ENCODE data around the gene ITPKA. TPM values are rescaled to one million over a fixed set of nuclear protein-coding genes. Genes with fewer than 3 reads are reported as not detected.
"Not testable (repeated sequence)": the region's sequence is repeated elsewhere in the genome, so short reads cannot be mapped to it uniquely, and the experiment has no call there.

The ITPKA gene
- total RNA-seq (under 1 TPM; 0.20 to 0.29 TPM), total RNA-seq (0.12 to 0.53 reads per million in 2 donors)

DNA sequence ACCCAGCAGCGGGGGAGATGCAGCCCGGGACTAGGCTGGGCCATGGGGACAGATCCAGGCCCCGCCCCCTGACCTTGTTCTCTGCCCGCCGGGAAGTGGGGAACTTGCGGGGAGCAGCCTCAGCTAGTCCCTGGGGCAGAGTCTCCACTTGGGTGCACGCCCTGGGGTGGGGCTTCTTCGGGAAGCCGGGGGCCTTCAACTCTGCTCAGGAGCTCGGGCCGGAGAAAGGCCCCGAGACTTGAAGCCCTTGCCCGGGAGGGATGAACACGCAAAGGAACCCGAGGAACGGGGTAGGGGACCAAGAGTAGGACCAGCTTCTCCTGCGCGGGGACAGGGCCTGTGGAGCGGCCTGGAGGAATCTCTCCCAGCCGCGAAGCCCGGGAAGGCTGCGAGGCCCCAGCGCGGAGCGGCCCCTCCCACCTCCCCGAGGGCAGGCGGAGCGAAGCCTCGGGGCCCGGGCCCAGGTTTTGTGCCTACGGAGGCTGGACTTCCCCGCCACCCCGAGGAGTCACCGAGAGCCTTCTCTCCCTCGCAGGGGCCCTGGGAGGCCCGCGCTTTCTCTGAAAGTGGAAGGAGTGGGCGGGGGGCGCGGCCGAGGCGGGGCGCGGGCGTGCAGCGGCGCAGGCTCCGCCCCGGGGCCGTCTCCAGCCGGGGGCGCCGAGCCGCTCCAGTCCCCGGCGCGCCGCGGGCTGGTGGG is at the start of gene ITPKA:
Gene ITPKA (plus strand): TSS at position 670 of the 697 bp plus-strand sequence. CDS start 54 bp downstream, outside the sequence.
- Mint-ChIP-seq H3K4me3 (peak within 1 kb of the TSS; percentile 91), H3K4me1 (peaks cover 22% of the 10 kb centered on the region), H3K27me3 (peaks cover 10% of the 10 kb centered on the region), H3K27ac (peak within 1 kb of the TSS; percentile 51), H3K36me3 (ENCODE audit: low read depth) (no peaks in the 10 kb centered on the region)
- ATAC-seq: peak; percentile 84
- peak; percentile 56 to 75 (median 74) for DNase-seq
- no peaks in the 10 kb centered on the region for H3K9me3 ChIP-seq (ENCODE audit: control insufficient read depth, low read length, poor library complexity, severe bottlenecking)

GRCh38 chr15:41445399-41445798 is 48.3 kb upstream of the ITPKA start:
- DNase-seq: no peak
- H3K27me3 Mint-ChIP-seq: no peaks in the 10 kb centered on the region
- ATAC-seq: no peak
- peaks cover 2% of the 10 kb centered on the region for H3K36me3 Mint-ChIP-seq (ENCODE audit: low read depth)
- H3K4me1 Mint-ChIP-seq: peaks cover 12% of the 10 kb centered on the region
- H3K9me3 ChIP-seq (ENCODE audit: control insufficient read depth, low read length, poor library complexity, severe bottlenecking): no peaks in the 10 kb centered on the region
- H3K27ac Mint-ChIP-seq: no peak overlapping the region
- H3K4me3 Mint-ChIP-seq: no peak overlapping the region

- H3K9me3 ChIP-seq (ENCODE audit: control insufficient read depth, low read length, poor library complexity, severe bottlenecking): no peaks in the 10 kb centered on the region
- peaks cover 9% of the 10 kb centered on the region for H3K36me3 Mint-ChIP-seq (ENCODE audit: low read depth)
- H3K27ac Mint-ChIP-seq: no peak overlapping the region
- ATAC-seq: no peak
- no peak overlapping the region for H3K4me3 Mint-ChIP-seq
- DNase-seq: no peak
- no peaks in the 10 kb centered on the region for H3K27me3 Mint-ChIP-seq
- peaks cover 14% of the 10 kb centered on the region for H3K4me1 Mint-ChIP-seq
These were observed 31.4 kb upstream of the ITPKA start for GRCh38 chr15:41462084-41462795.

DNA sequence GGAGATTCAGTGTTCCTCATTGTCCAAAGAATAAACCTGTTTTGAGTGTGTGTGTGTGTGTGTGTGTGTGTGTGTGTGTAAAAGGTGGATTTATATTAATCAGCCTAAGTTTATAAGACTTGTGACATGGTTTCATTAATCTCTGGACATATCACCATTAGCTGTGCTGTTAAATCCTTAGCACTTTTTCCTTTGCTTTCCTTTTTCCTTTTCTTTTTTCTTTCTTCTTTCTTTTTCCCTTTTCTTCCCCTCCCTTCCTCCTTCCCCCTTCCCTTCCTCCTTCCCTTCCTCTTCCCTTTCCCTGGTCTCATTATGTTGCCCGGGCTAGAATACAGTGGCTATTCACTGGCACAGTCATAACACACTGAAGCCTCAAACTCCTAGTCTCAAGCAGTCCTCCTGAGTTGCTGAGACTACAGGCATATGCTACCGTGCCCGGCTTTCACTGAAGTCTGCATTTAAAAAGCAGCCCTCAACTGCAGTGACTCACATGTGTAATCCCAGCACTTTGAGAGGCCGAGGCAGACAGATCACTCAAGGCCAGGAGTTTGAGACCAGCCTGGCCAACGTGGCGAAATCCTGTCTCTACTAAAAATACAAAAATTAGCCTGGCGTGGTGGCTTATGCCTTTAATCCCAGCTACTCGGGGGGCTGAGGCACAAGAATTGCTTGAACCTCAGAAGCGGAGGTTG is 28.6 kb upstream of the ITPKA start:
- peaks cover 5% of the 10 kb centered on the region for H3K36me3 Mint-ChIP-seq (ENCODE audit: low read depth)
- no peak overlapping the region for H3K4me3 Mint-ChIP-seq
- no peaks in the 10 kb centered on the region for H3K27me3 Mint-ChIP-seq
- no peak overlapping the region for H3K27ac Mint-ChIP-seq
- DNase-seq: no peak
- H3K9me3 ChIP-seq (ENCODE audit: control insufficient read depth, low read length, poor library complexity, severe bottlenecking): no peaks in the 10 kb centered on the region
- peaks cover 14% of the 10 kb centered on the region for H3K4me1 Mint-ChIP-seq
- ATAC-seq: no peak

DNA sequence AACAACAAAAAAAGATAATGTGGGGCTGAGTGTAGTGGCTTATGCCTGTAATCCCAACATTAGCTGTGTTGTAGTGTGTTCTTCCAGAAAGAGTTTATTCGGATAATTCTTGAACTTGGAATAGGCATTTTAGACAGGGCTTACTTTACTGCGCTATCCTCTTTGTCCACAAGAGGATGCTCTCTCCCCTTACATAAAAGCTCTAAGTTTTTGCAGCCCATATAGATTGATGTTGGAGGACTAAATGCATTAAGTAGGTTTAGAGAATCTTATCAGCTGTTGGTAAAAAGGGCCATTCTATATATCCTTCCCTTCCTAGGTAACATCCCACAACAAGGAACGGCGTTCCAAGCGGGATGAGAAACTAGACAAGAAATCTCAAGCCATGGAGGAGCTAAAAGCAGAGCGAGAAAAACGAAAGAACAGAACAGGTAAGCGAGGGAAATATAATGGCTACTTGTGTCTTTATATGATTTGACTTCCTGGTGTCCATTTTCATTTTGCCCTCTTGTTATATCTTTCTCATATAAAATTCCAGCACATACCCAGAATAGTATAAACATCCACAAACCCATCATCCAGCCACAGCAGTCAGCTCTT is 27.8 kb upstream of the ITPKA start:
- ATAC-seq: peak; percentile 85

GRCh38 chr15:41466711-41467110 is 27.0 kb upstream of the ITPKA start:
- H3K36me3 Mint-ChIP-seq (ENCODE audit: low read depth): peaks cover 7% of the 10 kb centered on the region

More for the DNA sequence above, 27.8 kb upstream of the ITPKA start:
- no peak overlapping the region for H3K4me3 Mint-ChIP-seq
- peaks cover 7% of the 10 kb centered on the region for H3K36me3 Mint-ChIP-seq (ENCODE audit: low read depth)
- H3K27ac Mint-ChIP-seq: no peak overlapping the region
- no peak for DNase-seq
- H3K27me3 Mint-ChIP-seq: no peaks in the 10 kb centered on the region
- no peaks in the 10 kb centered on the region for H3K9me3 ChIP-seq (ENCODE audit: control insufficient read depth, low read length, poor library complexity, severe bottlenecking)
- peaks cover 14% of the 10 kb centered on the region for H3K4me1 Mint-ChIP-seq

GRCh38 chr15:41469644-41470043 is 24.0 kb upstream of the ITPKA start:
- H3K27me3 Mint-ChIP-seq; H3K4me1 Mint-ChIP-seq; DNase-seq; H3K4me3 Mint-ChIP-seq; H3K36me3 Mint-ChIP-seq (ENCODE audit: low read depth); ATAC-seq; H3K9me3 ChIP-seq (ENCODE audit: control insufficient read depth, low read length, poor library complexity, severe bottlenecking): not testable (repeated sequence)
- peak overlapping the region; percentile 57 for H3K27ac Mint-ChIP-seq

More at GRCh38 chr15:41466711-41467110, 27.0 kb upstream of the ITPKA start:
- peaks cover 14% of the 10 kb centered on the region for H3K4me1 Mint-ChIP-seq
- no peaks in the 10 kb centered on the region for H3K9me3 ChIP-seq (ENCODE audit: control insufficient read depth, low read length, poor library complexity, severe bottlenecking)
- ATAC-seq: no peak
- H3K4me3 Mint-ChIP-seq: no peak overlapping the region
- H3K27me3 Mint-ChIP-seq: no peaks in the 10 kb centered on the region
- no peak overlapping the region for H3K27ac Mint-ChIP-seq
- no peak for DNase-seq

GRCh38 chr15:41473418-41473817 is 20.3 kb upstream of the ITPKA start:
- Mint-ChIP-seq H3K36me3 (ENCODE audit: low read depth) (peaks cover 5% of the 10 kb centered on the region), H3K27me3 (no peaks in the 10 kb centered on the region)

DNA sequence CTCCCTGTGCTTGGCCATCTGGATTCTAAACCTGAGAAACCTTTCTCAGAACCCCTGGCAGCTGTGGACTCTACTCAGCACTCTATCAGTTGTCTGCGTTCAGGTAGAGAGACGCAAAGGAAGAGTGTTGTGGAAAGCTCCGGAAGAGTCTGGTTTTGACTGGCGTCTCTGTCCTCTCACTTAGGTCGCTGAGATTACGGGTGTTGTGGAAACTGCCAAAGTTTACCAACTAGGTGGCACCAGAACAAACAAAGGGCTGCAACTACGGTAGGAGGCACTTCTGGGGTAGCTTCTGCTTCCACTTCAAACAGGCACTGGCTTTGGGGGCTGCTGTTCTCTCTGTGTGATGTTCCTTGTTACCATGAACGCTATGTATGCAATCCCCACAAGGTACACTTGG is 19.2 kb upstream of the ITPKA start:
- no peak overlapping the region for H3K27ac Mint-ChIP-seq
- ATAC-seq (no peak), DNase-seq (no peak)
- H3K4me1 Mint-ChIP-seq: peaks cover 2% of the 10 kb centered on the region
- no peaks in the 10 kb centered on the region for H3K27me3 Mint-ChIP-seq
- peaks cover 6% of the 10 kb centered on the region for H3K36me3 Mint-ChIP-seq (ENCODE audit: low read depth)
- no peak overlapping the region for H3K4me3 Mint-ChIP-seq
- no peaks in the 10 kb centered on the region for H3K9me3 ChIP-seq (ENCODE audit: control insufficient read depth, low read length, poor library complexity, severe bottlenecking)

More at GRCh38 chr15:41473418-41473817, 20.3 kb upstream of the ITPKA start:
- no peaks in the 10 kb centered on the region for H3K9me3 ChIP-seq (ENCODE audit: control insufficient read depth, low read length, poor library complexity, severe bottlenecking)
- H3K4me1 Mint-ChIP-seq: peaks cover 2% of the 10 kb centered on the region
- ATAC-seq: no peak
- H3K27ac Mint-ChIP-seq: no peak overlapping the region
- no peak overlapping the region for H3K4me3 Mint-ChIP-seq
- DNase-seq: no peak

DNA sequence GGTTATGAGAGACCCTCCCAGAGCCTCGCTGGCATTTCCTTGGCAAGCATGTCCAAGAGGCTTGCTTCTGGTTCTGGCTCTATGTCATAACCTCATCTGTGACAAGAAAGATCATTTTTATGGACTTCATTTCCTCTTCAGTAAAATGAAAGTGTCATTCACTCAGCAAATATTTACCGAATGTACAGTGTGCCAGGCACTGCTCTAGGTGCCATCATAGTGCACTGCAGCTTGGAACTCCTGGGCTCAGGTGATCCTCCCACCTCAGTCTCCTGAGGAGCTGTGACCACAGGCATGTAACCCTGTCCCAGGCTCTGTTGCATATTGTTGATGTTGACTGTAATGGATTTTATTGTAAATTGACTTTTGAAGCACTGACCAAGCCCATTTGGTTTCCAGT is 18.7 kb upstream of the ITPKA start:
- Mint-ChIP-seq H3K27ac (no peak overlapping the region), H3K27me3 (no peaks in the 10 kb centered on the region), H3K4me3 (no peak overlapping the region), H3K36me3 (ENCODE audit: low read depth) (peaks cover 6% of the 10 kb centered on the region), H3K4me1 (peaks cover 2% of the 10 kb centered on the region)
- ATAC-seq: no peak
- H3K9me3 ChIP-seq (ENCODE audit: control insufficient read depth, low read length, poor library complexity, severe bottlenecking): no peaks in the 10 kb centered on the region
- no peak for DNase-seq

GRCh38 chr15:41476416-41477048 is 17.1 kb upstream of the ITPKA start:
- Mint-ChIP-seq H3K4me3 (no peak overlapping the region), H3K36me3 (ENCODE audit: low read depth) (peaks cover 4% of the 10 kb centered on the region), H3K4me1 (peaks cover 2% of the 10 kb centered on the region), H3K27ac (no peak overlapping the region), H3K27me3 (no peaks in the 10 kb centered on the region)
- no peak for DNase-seq
- no peak for ATAC-seq
- no peaks in the 10 kb centered on the region for H3K9me3 ChIP-seq (ENCODE audit: control insufficient read depth, low read length, poor library complexity, severe bottlenecking)

- H3K4me1 Mint-ChIP-seq: peaks cover 20% of the 10 kb centered on the region
- ATAC-seq (no peak), DNase-seq (no peak)
- H3K27me3 Mint-ChIP-seq: no peaks in the 10 kb centered on the region
- H3K9me3 ChIP-seq (ENCODE audit: control insufficient read depth, low read length, poor library complexity, severe bottlenecking): no peaks in the 10 kb centered on the region
- peak overlapping the region; percentile 45 for H3K4me3 Mint-ChIP-seq
- H3K27ac Mint-ChIP-seq: peak overlapping the region; percentile 79
- peaks cover 4% of the 10 kb centered on the region for H3K36me3 Mint-ChIP-seq (ENCODE audit: low read depth)
These were observed 13.1 kb upstream of the ITPKA start for GRCh38 chr15:41480396-41481140.

All from T-helper 17 cell (primary cell).